Uterus (tissue), 4 donors: ENCODE measurements around the gene HMCN1. TPM values are rescaled to one million over a fixed set of nuclear protein-coding genes. Genes with fewer than 3 reads are reported as not detected.

Experiments used
- DNase-seq, 2 donors: peaks; one replicate each; pipeline ENCODE4 v3.0.0-alpha.2; 2019 to 2020
- H3K27ac ChIP-seq, 2 donors: fragments of 200-600 bp; sonication (generic); 1 replicate in 1 of 2; 2 replicates in 1 of 2; pipeline ENCODE4 v1.5.1; 2016 to 2018
- H3K27me3 ChIP-seq, 2 donors: fragments of 200-600 bp; sonication (generic); one replicate each; pipeline ENCODE4 v1.5.1; 2018 to 2019; ENCODE audit warnings: control low read depth in 1 of 2
- H3K36me3 ChIP-seq, 2 donors: fragments of 200-600 bp; sonication (generic); one replicate each; pipeline ENCODE4 v1.5.1; 2019; ENCODE audit warnings: control low read depth in 1 of 2
- H3K4me1 ChIP-seq, 2 donors: fragments of 200-600 bp; sonication (generic); one replicate each; pipeline ENCODE4 v1.5.1; 2018 to 2019; ENCODE audit warnings: control low read depth in 1 of 2
- H3K4me3 ChIP-seq, 2 donors: fragments of 200-600 bp; sonication (generic); 1 replicate in 1 of 2; 2 replicates in 1 of 2; pipeline ENCODE4 v1.5.1; 2018 to 2019; ENCODE audit warnings: mild to moderate bottlenecking in 1 of 2
- H3K9me3 ChIP-seq, 2 donors: fragments of 200-600 bp; sonication (generic); one replicate each; pipeline ENCODE4 v1.5.1; 2019; ENCODE audit warnings: control low read depth in 1 of 2
- CTCF ChIP-seq, 4 experiments: fragments of 200-600 bp in 2 of 4; fragments of 450-650 bp in 2 of 4; sonication (generic) in 2 of 4; IDR thresholded peaks; one replicate each; pipeline ENCODE4 v1.5.1; 2016 to 2019; ENCODE audit warnings: antibody characterized with exemption in 4 of 4, mild to moderate bottlenecking in 2 of 4, moderate library complexity in 1 of 4
- POLR2A ChIP-seq, 2 donors: fragments of 450-650 bp; IDR thresholded peaks; one replicate each; pipeline ENCODE4 v1.6.1; 2016; ENCODE audit warnings: antibody characterized with exemption in 2 of 2, mild to moderate bottlenecking in 1 of 2, moderate library complexity in 1 of 2
- intact Hi-C: fragments of 100-400 bp; cut with DNase I; formaldehyde crosslinking; loops from one replicate; pipeline ENCODE4 v1.15.1; 2023; ENCODE audit warnings: low total_unique reads
- total RNA-seq, 4 donors: library from RNA; depleted of rRNA in 3 of 4; stranded (reverse); fragments of >200 nt in 3 of 4; gene quantifications; one replicate each; pipeline versions ENCODE4 v1.1.0 to v1.2.4, GENCODE V29; 2014 to 2023
- donor health status: DM: yes; HTN: yes; CAD: no.

HMCN1 gene
- total RNA-seq, 4 donors from 2014 or later = 0.59 to 92.9 (median 5.1) TPM

DNA sequence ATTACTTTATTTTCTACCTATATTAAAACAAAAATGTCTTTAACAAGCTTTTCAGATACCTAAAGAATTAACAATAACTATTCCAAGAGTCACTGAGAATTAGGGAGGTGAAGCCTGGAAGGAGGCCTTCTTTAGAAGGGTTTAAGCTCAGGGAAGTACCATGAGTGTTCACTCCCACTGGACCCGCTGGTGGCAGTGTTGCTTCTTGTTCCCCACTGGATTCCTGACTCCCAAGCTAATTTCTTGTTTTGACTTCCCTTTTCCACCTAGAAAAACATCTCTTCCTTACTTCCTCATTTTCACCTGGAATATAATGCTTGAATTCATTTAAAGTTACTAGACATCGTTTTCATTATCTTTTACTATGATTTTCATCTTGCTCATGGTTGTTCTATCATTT, 264.2 kb downstream of the HMCN1 start:
- Histone ChIP-seq H3K36me3 (no peaks in the 10 kb centered on the region), H3K4me3 (no peak overlapping the region), H3K27me3 (no peaks in the 10 kb centered on the region), H3K9me3 (no peaks in the 10 kb centered on the region), H3K27ac (no peak overlapping the region), H3K4me1 (no peaks in the 10 kb centered on the region)
- intact Hi-C loops = no loop called here
- TF ChIP-seq POLR2A (IDR thresholded peaks at IDR 0.05) (no peak), CTCF (IDR thresholded peaks at IDR 0.05) (no peak)
- no peak for DNase-seq

- intact Hi-C loops = no loop called here
- no peak overlapping the region for H3K27ac ChIP-seq
- no peak overlapping the region for H3K4me3 ChIP-seq
- no peaks in the 10 kb centered on the region for H3K36me3 ChIP-seq
- H3K9me3 ChIP-seq = no peaks in the 10 kb centered on the region
- no peaks in the 10 kb centered on the region for H3K27me3 ChIP-seq
- TF ChIP-seq POLR2A (IDR thresholded peaks at IDR 0.05) = no peak
- DNase-seq = no peak
- no peaks in the 10 kb centered on the region for H3K4me1 ChIP-seq
These were observed 268.2 kb downstream of the HMCN1 start for GRCh38 chr1:186002406-186002805.

GRCh38 chr1:186009039-186009737, 275.0 kb downstream of the HMCN1 start:
- Histone ChIP-seq H3K4me1 (no peaks in the 10 kb centered on the region), H3K27ac (no peak overlapping the region), H3K9me3 (no peaks in the 10 kb centered on the region), H3K27me3 (no peaks in the 10 kb centered on the region), H3K4me3 (no peak overlapping the region), H3K36me3 (no peaks in the 10 kb centered on the region)
- intact Hi-C loops = no loop called here
- no peak for TF ChIP-seq CTCF (IDR thresholded peaks at IDR 0.05)
- no peak for TF ChIP-seq POLR2A (IDR thresholded peaks at IDR 0.05)
- no peak for DNase-seq

DNA sequence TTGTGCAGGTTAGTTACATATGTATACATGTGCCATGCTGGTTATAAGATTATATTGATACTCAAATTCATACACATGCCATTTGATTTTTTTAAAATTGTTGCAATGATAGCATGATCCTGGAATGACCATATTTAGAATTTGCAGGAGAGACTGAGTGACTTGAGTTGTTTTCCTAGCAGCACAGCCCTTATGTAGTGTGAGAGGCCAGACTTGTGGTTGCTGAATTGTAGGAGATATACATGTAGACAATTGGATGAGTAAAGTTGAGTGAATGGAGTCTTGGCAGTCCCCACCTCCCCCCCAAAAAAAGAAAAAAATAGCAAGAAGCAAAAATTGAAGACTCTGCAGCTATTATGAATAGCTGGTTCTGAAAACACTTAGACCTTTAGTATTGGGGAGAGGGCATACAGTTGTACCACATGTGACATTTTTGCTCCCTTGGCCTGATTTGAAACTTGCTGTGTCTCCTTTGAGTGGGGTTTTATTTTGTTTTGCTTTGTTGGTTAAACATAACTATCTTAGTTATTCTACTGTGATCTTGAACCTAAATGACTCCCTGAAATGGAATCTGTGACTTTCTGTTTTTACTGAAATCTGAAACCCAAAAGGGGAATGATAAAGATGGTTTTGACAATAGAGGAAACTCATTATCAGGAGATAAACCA, 280.3 kb downstream of the HMCN1 start:
- Histone ChIP-seq H3K36me3 (no peaks in the 10 kb centered on the region), H3K9me3 (no peaks in the 10 kb centered on the region), H3K4me1 (no peaks in the 10 kb centered on the region), H3K27me3 (no peaks in the 10 kb centered on the region), H3K27ac (no peak overlapping the region), H3K4me3 (no peak overlapping the region)
- TF ChIP-seq CTCF (IDR thresholded peaks at IDR 0.05) (no peak), POLR2A (IDR thresholded peaks at IDR 0.05) (no peak)
- intact Hi-C loops = no loop called here
- DNase-seq = no peak

GRCh38 chr1:186016856-186017255, 282.7 kb downstream of the HMCN1 start:
- intact Hi-C loops = no loop called here
- H3K27me3 ChIP-seq = no peaks in the 10 kb centered on the region
- no peak for DNase-seq
- no peaks in the 10 kb centered on the region for H3K9me3 ChIP-seq
- no peak overlapping the region for H3K27ac ChIP-seq
- TF ChIP-seq POLR2A (IDR thresholded peaks at IDR 0.05) = no peak
- TF ChIP-seq CTCF (IDR thresholded peaks at IDR 0.05) = no peak
- no peaks in the 10 kb centered on the region for H3K4me1 ChIP-seq
- no peaks in the 10 kb centered on the region for H3K36me3 ChIP-seq
- no peak overlapping the region for H3K4me3 ChIP-seq
